Fibroblast of lung (primary cell): ENCODE measurements around the gene FUCA2.

Source experiments
- EZH2 ChIP-seq: IDR thresholded peaks from 2 replicates; pipeline ENCODE4 v1.5.1; 2012; ENCODE audit warnings: low read length, control low read depth, mild to moderate bottlenecking; ENCODE audit errors: missing control alignments
- TF ChIP-seq, protein P1 (sequence below), 2 donors: IDR thresholded peaks in 1 of 2; conservative IDR thresholded peaks in 1 of 2; 1 replicate in 1 of 2; 2 replicates in 1 of 2; pipeline ENCODE4 v1.5.1; 2011 to 2012; ENCODE audit warnings: low read length in 2 of 2, control low read depth in 1 of 2, inconsistent platforms in 1 of 2, low read depth in 1 of 2, mild to moderate bottlenecking in 1 of 2

DNA sequence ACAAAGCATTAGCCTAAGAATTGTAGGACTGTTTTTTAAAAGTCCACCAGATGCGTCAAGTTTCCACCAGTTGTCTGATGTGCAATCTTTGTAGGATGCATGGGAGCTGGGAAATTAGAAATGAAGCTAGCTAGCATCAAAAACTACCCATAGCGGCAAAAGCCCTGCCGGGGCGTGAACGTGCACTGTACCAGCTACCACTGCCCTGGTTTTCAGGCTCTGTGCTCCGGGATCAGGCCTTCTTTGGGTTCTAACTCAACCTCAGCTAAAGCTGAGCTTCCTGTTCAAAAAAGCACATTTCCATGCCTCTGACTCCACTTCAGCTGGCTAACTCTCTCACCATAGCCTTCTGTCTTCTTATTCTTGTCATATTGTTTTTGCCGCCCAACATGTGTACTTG lies 26.9 kb upstream of the FUCA2 start:
- TF ChIP-seq, protein P1, sequence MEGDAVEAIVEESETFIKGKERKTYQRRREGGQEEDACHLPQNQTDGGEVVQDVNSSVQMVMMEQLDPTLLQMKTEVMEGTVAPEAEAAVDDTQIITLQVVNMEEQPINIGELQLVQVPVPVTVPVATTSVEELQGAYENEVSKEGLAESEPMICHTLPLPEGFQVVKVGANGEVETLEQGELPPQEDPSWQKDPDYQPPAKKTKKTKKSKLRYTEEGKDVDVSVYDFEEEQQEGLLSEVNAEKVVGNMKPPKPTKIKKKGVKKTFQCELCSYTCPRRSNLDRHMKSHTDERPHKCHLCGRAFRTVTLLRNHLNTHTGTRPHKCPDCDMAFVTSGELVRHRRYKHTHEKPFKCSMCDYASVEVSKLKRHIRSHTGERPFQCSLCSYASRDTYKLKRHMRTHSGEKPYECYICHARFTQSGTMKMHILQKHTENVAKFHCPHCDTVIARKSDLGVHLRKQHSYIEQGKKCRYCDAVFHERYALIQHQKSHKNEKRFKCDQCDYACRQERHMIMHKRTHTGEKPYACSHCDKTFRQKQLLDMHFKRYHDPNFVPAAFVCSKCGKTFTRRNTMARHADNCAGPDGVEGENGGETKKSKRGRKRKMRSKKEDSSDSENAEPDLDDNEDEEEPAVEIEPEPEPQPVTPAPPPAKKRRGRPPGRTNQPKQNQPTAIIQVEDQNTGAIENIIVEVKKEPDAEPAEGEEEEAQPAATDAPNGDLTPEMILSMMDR (conservative IDR thresholded peaks at IDR 0.05 in 1 of 2, IDR thresholded peaks at IDR 0.05 in 1 of 2; ENCODE audit: low read depth in 1 of 2, low read length in 2 of 2): no peak
- no peak for TF ChIP-seq EZH2
